WTC11 (cell line): ENCODE results near the gene CDH13.

ENCODE experiments used
- ATF2 ChIP-seq: sonication (generic); formaldehyde crosslinking; IDR thresholded peaks from 2 replicates; pipeline ENCODE4 v1.8.1; 2022; ENCODE audit warnings: low read depth, missing genetic modification reagents, borderline replicate concordance
- CREB1 ChIP-seq: sonication (generic); formaldehyde crosslinking; IDR thresholded peaks from 2 replicates; pipeline ENCODE4 v1.8.0; 2023; ENCODE audit warnings: mild to moderate bottlenecking, missing genetic modification reagents
- CTCF ChIP-seq: fragments of 200-600 bp; IDR thresholded peaks from 2 replicates; pipeline ENCODE4 v1.8.0; 2022; ENCODE audit warnings: antibody characterized with exemption
- ETV6 ChIP-seq: sonication (generic); formaldehyde crosslinking; IDR thresholded peaks from 2 replicates; pipeline ENCODE4 v1.8.1; 2022; ENCODE audit warnings: mild to moderate bottlenecking, missing genetic modification reagents
- JUN ChIP-seq: sonication (generic); formaldehyde crosslinking; IDR thresholded peaks from 2 replicates; pipeline ENCODE4 v1.8.0; 2023; ENCODE audit warnings: mild to moderate bottlenecking, missing genetic modification reagents
- MAX ChIP-seq: sonication (generic); formaldehyde crosslinking; IDR thresholded peaks from 2 replicates; pipeline ENCODE4 v1.8.0; 2022; ENCODE audit warnings: mild to moderate bottlenecking, missing genetic modification reagents
- NFATC4 ChIP-seq: fragments of 250-450 bp; sonication (Bioruptor Pico); IDR thresholded peaks from 2 replicates; pipeline ENCODE4 v1.9.0; 2021; ENCODE audit warnings: mild to moderate bottlenecking
- PRDM15 ChIP-seq: sonication (generic); formaldehyde crosslinking; IDR thresholded peaks from 2 replicates; pipeline ENCODE4 v1.8.0; 2022; ENCODE audit warnings: missing genetic modification reagents
- STAT6 ChIP-seq: sonication (generic); formaldehyde crosslinking; conservative IDR thresholded peaks from 2 replicates; pipeline ENCODE4 v1.8.1; 2023; ENCODE audit warnings: mild to moderate bottlenecking, low read depth, missing genetic modification reagents, moderate library complexity
- ZBTB43 ChIP-seq: sonication (generic); formaldehyde crosslinking; IDR thresholded peaks from 2 replicates; pipeline ENCODE4 v1.8.1; 2023; ENCODE audit warnings: mild to moderate bottlenecking, missing genetic modification reagents
- ZNF281 ChIP-seq: sonication (generic); formaldehyde crosslinking; IDR thresholded peaks from 2 replicates; pipeline ENCODE4 v1.8.0; 2023; ENCODE audit warnings: mild to moderate bottlenecking, missing genetic modification reagents
- ZNF671 ChIP-seq: fragments of 250-450 bp; sonication (Bioruptor Pico); IDR thresholded peaks from 2 replicates; pipeline ENCODE4 v1.8.0; 2021; ENCODE audit warnings: mild to moderate bottlenecking

- no peak for TF ChIP-seq CTCF
- TF ChIP-seq ZNF671 (CRISPR knock-in tag): no peak
- no peak for TF ChIP-seq MAX (CRISPR knock-in tag)
- TF ChIP-seq PRDM15 (CRISPR knock-in tag): no peak
- no peak for TF ChIP-seq JUN (CRISPR knock-in tag)
- TF ChIP-seq ATF2 (CRISPR knock-in tag): no peak
- TF ChIP-seq ETV6: no peak
- TF ChIP-seq NFATC4 (CRISPR knock-in tag): no peak
- no peak for TF ChIP-seq STAT6 (CRISPR knock-in tag)
- TF ChIP-seq ZNF281 (CRISPR knock-in tag): no peak
- no peak for TF ChIP-seq CREB1 (CRISPR knock-in tag)
- TF ChIP-seq ZBTB43 (CRISPR knock-in tag): no peak
These were observed 1049.3 kb downstream of the CDH13 start for GRCh38 chr16:83676086-83676485.
